GM19023 (cell line): ENCODE data around the gene UCP3.

Source experiments
- ATAC-seq: cut with Tn5 transposase; IDR thresholded peaks from one replicate; pipeline ENCODE4 v1.9.1; 2021; ENCODE audit warnings: mild to moderate bottlenecking, moderate library complexity; ENCODE audit not compliant: unreplicated experiment

The UCP3 gene

DNA sequence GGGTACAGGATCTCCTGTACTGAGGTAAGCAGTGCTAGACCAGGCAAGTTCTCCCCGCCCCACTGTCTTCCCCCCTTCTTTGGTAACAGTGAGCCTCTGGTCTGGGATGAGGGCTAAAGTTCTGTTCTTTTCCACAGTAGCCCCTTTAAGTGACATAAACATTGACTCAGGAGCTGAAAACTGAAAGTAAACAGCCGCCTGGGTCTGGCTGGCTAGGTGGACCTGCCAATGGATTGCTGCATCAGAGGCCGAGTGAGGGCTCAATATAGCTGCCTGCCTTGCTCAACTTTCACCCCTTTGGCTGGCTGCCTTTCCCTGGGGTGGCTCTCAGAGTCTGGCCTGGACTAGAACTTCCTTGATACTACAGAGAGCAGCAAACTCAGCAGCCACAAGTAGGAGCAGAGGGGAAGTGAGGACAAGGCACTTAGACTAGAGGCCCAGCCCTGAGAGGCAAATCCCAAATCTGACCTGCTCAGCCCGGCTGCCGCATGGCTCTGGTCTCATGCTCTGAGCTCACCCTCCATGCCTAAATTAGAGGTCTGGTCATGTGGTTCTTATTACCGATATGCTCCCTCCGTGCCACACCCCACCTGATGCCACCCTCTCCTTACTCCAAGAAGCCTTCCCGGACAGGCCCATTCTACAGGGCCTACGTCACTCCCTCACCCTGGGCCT lies 9.6 kb upstream of the UCP3 start:
- ATAC-seq: no peak

DNA sequence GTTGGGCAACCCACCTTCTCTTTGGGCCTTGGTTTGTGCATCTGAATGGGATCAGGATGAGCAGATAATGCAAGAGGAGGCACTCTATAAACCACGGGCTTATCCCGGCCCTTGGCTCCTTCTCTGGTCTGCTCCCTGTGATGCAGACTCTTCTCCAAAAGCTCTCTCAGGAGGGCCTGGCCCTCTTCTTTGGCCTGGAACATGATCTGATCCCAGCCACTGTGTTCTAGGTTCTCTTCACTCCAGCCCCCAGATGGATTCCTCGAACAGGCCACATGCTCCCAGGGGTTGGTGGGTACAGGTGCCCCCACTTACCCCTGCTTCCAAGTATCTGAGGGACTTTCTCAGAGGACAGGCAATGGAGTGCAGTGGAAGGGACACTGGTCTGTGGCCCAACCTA lies 8.7 kb upstream of the UCP3 start:
- no peak for ATAC-seq

DNA sequence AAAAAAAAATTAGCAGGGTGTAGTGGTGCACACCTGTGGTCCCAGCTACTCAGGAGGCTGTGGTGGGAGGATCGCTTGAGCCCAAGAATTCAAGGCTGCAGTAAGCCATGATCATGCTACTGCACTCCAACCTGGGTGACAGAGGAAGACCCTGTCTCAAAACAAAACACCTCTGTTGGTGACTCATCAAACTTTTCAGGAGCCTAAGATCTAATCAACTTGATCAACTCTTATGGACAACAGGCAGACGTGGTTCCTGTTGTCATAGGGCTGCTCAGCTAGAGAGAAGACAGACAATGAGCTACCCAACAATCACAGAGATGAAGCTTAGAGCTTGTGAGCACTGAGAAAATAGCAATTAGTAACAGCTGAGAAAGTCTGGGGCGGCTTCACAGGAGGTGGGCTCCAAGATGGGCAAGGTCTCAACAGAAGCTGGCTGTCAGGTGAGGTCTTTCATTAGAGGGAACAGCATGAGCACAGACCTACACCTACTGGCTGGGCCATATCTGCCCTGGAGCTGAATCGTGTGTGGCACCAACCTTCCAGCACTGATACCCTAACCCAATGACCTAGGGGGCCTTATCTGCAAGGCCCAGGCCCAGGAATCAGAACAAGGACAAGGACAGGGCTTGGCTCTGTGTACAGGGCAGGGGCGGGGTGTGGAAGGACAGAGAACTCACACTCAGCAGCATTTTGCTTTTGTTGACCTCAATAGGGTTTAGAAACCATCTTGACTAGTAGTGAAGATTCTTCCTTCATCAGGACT lies 7.2 kb upstream of the UCP3 start:
- ATAC-seq: no peak

DNA sequence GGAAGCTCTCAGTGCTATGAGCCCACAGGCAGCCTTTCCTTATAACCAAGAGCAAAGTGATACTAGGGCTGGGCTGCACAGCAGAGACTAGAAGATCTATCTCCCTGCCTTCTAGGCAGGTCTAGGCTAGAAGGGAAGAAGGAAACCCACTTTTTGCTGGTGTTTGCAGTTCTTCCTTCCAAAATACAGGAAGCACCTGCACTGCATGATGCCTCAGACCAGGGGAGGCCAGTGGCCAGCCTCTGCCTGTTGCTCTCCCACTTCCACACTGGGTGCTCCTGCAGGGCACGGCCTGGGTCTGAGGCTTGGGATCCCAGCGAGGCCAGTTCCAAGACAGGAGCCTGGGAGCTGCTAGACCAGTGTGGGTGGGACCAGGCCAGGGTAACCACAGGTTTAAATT lies 6.0 kb upstream of the UCP3 start:
- ATAC-seq: no peak

DNA sequence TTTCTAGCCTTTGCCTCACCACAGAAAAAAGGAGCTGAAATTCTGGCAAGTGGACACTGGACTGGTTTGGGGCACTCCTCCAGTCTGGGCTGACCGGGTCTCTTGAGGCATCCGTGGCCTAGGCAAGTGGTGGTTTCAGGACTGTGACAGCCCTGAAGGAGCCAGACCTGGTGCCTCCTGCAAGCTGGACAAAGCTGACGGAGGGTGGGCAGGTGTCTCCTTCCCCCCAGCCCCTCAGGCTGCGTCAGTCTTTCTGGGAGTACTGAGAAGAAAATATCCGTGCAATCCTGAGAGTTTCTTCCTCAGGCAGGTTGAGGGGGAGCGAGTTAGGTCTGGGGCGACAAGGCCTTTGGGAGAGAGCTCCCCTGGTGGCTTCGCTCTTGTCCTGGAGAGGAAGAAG lies 4.3 kb upstream of the UCP3 start:
- ATAC-seq: no peak

DNA sequence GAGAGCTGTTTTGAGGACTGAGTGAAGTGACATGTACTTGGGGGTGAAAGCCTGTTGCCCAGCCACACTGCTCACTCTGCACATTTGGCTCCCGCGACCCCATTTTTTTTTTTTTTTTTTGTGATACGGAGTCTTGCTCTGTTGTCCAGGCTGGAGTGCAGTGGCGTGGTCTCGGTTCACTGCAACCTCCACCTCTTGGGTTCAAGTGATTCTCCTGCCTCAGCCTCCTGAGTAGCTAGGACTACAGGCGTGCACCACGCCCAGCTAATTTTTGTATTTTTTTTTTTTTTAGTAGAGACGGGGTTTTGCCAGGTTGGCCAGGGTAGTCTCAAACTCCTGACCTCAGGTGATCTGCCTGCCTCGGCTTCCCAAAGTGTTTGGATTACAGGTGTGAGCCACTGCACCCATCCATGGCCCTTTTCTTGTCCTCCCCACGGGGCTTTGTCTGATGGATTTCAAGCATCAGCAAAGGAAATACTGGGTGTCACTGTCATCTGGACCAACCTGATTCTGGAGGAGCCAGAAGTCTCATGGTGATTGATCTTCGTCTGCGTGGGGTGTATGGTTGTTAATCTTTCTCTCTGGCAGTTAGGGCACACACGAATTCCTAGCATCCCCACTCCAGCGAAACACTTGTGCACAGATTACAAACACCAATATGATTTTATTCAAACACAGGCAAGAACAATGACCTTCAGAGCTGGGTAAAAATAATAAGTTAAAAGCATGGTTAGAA lies 3.4 kb upstream of the UCP3 start:
- ATAC-seq: no peak

DNA sequence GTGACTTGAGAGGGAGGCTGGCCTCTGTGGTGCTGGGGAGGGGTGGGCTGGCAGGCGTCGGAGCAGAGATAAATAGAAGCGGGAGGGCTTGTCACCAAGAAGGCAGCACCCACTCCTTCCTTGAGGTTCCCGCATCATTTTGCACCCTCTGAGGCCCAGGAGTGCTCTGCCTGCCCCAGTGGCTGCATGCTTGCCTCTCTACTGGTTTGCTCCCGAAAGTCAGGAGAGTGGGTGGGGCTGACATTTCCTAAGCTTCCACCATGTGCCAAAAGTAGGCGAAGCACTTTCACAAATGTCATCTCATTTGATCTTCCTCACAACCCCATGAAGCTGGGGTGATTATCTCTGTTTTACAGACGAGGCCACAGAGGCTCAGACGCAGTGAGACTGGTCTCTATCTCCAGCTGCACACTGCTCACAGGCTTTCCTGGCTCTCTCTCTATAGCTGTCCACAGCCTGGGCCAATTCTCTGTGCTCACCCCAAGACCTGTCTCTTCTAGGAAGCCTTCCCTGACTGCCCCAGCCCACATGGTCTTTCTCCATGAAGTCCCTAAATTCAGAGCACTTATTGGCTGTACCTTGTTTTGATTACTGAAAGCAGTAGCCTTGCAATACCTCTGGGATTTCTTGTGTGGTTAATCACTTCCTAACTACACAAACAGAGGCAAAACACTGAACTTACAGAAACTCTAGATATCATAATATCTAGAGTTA lies 2.6 kb upstream of the UCP3 start:
- ATAC-seq: peak; percentile 74

DNA sequence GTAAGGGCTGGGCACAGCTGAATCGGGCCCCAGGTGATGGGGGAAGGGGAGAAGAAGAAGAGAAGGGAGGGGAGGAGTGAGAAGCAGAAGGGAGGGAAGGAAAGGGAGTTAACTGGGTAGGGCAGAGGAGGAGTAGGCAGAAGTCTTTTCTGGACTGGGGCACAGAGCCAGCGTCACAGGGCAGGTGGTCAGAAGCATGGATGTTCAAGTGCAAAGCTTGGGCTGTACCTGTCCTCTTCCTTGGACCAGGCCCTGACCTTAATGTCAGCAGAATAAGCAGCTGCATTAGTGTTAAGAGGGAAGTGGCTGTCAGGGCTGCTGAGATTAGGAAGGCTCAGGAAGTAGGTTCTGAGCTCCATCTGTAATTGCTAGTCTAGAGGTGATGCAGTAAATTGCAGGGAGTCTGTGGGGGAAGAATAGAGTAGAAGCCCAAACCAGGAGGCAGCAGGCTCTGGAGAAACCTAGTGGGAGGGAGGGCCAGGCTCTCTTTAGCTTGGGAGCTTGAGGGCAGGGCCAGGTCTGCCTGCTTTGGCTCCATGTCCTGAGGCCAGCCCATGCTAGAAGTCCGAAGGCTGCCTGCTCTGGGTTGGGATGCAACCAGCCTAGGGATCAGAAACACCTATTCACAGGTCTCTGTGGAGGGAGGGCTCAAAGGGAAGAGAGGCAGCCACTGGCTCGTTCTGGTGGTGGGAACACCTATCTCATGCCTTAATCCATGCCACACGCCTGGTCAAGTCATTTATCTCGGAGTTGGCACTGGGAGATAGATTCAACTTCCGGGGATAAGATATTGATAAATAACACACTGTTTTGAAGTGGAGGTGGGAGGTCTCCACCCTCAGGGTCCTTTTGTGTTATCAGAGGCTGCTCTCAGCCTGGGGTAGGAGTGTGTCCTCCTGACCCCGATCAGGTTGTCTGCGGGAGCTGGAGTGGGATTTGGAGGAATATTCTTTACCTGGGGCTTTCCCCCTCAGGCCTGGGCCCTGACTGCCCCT lies 1.7 kb upstream of the UCP3 start:
- ATAC-seq: no peak

DNA sequence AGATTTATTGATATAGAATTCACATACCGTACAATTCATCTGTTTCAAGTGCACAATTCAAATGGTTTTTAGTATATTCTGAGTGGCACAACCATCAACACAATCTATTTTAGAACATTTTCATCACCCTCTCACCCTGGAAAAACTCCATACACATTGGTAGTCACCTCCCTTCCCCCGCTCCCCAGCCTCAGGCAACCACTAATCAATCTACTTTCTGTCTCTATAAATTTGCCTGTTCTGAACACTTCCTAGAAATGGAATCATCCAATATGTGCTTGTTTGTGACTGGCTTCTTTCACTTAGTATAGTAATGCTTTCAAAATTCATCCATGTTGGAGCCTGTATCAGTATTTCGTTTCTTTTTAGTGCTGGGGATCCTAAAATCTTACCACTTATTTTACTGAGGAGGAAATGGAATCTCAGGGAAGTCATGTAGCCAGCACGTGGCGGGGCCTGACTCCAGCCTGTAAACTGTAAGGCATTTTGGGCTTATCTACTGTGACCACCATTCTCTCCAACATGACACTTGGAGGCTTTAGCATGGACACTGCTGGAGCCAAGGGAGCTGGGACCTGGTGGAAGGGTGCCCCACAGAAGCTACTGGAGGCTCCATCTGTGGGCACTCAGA lies 905 bp upstream of the UCP3 start:
- ATAC-seq: no peak

DNA sequence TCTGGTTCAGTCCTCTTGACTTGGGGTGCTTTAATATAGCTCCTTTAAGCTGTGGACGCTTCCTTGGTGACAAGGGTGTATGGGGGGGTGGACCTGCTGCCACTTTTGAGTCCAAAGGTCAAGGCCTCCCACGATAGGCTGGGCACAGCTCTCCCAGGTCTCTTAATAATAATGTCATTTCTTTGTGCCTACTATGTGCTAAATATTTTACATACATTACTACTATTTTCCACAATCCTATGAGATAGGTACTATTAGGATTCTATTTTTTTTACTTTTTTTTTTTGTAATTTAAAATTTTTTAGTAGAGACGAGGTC lies 304 bp upstream of the UCP3 start:
- ATAC-seq: no peak

DNA sequence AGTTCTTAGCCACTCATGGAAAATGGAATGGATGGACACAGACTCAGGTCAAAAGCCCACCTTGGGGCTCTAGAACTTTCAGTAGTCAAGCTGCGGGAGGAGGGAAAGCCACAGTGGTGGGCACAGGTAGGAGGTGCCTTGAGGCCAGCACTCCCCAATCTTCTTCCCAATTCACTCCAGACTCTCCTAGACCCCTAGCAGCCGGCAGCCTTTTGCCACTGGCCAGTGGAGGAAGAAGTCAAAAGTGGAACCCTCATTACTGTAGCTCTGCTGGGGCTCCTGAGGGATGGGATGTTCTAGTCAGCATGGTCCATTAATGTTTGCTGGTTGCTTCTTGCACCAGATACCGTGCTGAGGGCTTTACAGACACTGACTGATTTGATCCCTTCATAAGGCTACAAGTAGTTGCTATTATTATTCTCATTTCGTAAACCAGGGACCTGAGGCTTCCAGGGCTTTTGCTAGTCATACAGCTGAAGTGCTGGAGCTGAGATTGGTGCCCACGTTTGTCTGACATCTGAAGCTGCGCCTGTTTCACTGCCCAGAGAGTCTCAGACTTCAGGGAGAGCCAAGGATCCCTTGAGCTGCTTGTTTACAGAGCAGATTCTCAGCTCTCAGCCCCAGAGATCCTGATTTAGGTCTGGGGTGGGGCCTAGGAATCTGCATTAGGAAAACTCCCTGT lies 1.1 kb downstream of the UCP3 start:
- ATAC-seq: no peak

DNA sequence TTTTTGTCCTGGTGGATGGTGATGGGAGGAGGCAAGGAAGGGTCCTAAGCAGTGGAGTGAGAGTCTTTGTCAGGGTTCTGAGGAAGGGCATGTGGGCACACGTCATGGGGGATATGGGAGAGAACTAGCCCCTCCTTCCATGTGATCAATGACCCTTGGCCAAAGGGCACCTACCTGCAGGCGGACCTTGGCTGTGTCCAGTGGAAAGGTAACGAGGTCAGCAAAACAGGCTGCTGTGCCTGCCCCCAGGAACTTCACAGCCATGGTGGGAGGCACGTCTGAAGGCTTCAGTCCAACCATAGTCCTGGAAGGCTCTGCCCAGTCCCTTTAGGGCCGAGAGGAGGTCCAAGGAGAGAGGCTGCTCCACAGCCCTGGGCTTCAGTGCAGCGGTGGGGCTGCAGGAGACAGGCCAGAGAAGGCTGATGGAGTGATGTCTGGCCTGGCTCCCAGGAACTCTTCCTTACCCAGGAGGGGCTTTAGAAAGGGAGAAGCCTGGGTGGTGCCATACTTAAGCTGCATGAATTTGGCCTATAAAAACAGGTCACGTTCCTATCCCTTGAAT lies 2.1 kb downstream of the UCP3 start:
- no peak for ATAC-seq

DNA sequence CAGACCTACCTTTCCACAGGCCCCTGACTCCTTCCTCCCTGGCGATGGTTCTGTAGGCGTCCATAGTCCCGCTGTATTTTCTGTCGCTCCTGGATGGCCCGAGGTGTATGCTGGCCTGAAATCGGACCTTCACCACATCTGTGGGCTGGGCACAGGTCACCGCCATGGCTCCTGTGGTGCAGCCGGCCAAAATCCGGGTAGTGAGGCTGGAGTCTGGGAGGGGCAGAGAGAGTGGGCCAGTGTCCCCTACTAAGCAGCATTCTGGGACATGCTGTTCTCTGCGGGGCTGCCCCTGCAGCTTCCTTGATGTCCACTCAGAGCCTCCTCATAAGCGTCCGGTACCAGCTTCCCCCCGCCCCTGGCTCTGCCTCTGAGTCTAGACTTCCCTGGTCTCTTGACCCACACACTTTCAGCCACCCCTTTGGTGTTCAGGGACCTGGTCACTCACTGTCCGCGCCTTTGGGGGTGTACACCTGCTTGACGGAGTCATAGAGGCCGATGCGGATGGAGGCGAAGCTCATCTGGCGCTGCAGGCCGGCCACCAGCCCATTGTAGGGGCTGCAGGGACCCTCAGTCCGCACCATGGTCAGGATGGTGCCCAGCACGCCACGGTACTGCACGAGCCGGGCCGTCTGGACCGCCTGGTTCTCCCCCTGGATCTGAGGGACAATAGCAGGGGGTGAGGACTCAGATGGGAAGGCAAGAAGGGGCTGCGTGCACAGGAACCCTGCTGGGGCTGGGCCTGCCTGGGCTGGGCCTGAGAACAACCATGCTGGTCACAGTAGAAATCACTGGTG lies 3.0 kb downstream of the UCP3 start:
- ATAC-seq: no peak

DNA sequence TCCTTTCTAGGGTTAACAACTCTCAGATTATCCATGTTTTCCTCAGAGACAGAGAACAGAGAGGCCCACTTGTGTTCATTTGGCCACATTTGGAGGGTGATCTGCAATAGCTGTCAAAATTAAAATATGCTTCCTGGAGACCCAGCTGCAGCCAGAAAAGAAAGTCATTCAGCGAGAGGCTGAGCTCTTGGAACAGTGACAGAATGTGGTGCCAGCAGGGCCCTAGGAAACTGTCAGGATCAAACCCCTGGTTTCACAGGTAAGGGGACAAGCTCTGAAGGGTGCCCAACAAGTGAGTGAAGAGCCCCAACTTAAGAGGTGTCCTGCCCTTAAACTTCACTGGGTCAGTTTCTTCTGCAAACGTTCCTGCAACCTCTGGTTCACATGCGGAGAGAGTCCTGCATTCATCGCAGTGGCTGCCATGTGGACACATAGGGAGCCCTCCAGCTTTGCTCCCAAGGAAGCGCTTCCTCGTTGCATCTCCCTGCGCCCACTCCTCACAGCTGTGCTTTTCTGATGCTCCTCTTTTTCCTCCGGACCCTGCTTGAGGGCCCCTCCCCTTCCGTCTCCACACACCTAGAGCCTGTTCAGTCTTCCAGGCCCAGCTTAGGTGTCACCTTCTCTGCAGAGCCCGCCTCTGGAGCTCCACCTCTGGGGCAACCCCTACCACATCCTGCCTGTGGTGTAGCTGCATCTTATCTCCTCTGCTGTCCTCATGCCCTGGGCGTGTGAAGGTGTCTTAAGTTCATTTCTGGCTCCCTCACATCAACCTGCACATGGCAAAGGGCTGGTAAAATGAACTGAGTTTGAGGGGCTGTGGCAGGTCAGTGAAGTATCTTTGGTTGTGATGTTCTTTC lies 3.9 kb downstream of the UCP3 start:
- ATAC-seq: no peak

DNA sequence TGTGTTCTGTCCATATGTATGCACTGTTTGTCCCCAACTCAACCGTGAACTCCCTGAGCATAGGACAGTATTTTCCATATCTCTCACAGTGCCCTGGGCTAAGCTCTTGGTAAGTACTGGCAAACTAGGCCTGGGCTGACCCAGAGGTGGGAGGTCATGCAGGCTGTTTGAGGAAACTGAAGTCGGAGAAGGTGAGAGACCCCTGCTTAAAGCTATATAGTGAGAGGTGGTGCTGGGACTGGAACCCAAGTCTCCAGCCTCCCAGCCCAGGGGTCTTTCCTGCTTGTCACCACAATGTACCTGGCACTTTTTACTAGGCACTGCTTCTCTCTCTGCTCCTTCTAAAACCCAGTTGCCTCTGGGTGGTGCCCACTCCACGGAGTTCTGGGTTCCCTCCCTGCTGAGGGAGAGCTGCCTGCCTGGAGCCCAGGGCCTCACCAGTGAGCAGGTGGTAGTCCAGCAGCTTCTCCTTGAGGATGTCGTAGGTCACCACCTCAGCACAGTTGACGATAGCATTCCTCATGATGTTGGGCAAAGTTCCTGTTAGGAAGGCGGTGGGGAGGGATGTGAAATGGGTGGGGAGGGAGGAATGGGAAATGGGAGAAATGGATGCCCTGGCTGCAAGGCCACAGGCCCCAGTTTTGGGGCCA lies 4.7 kb downstream of the UCP3 start:
- ATAC-seq: no peak

DNA sequence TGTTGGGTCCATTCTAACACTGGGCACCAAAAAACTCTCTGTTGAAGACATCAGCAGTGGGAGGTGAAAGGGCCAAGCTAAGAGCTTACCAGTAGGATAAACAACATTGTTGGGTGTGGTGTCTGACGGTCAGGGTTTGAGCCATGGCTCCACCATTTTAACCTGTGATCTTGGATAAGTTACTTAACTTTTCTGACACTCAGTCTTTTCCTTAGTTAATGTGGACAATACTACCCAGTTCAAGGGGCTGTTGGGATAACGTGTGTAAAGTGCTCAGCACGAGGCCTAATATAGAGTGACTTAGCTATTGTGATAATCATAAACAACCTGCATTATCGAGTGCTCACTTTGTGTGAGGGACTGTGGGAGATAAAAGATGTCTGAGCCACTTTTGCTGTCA lies 6.1 kb downstream of the UCP3 start:
- ATAC-seq: no peak

DNA sequence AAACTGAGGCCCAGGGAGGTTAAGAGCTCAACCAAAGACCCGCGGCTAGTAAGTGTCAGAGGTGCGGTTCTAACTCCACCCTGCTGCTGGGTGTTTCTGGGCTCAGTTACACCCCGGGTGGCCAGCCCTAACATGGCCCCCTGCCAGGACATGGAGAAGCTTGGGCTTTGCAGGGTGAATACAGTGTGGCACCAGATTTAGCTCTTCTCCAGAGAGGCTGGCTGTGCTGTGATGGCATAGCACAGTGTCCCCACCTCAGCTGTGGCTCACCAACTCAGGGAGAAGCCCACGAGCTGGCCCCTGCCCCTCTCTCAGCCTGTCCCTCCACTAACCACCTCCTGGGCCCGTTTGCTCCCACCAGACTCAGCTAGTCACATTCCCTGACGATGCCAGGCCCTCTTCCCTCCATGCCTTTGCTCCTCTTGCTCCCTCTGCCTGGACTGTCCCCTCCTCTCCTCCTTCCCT lies 7.0 kb downstream of the UCP3 start:
- ATAC-seq: no peak
